Kidney (tissue), 14 donors: Measurements from ENCODE around the gene ANKUB1. TPM values are rescaled to one million over a fixed set of nuclear protein-coding genes. Genes with fewer than 3 reads are reported as not detected.

Source experiments
- DNase-seq, 5 donors: peaks; one replicate each; pipeline ENCODE4 v3.0.0-alpha.2; 2013 to 2020
- FAIRE-seq: peaks from 2 replicates; lab custom pipeline; 2012; peaks lifted over from hg19 to GRCh38; lab: Jason Lieb, UNC
- H3K27ac ChIP-seq, 2 donors: one replicate each; pipeline ENCODE4 v1.7.0; 2013; ENCODE audit warnings: low read depth in 2 of 2, low read length in 2 of 2, inconsistent platforms in 1 of 2
- H3K27me3 ChIP-seq: one replicate; pipeline ENCODE4 v1.7.1; 2013; ENCODE audit warnings: low read length, inconsistent platforms; ENCODE audit not compliant: control insufficient read depth, insufficient read depth
- H3K36me3 ChIP-seq, 3 donors: one replicate each; pipeline versions ENCODE4 v1.7.0 to v1.7.1; 2013; ENCODE audit warnings: low read length in 3 of 3, control low read depth in 1 of 3, inconsistent platforms in 1 of 3; ENCODE audit not compliant: insufficient read depth in 3 of 3, control insufficient read depth in 2 of 3
- H3K4me1 ChIP-seq, 3 donors: one replicate each; pipeline versions ENCODE4 v1.7.0 to v1.7.1; 2013; ENCODE audit warnings: low read length in 3 of 3, inconsistent platforms in 1 of 3, low read depth in 1 of 3; ENCODE audit not compliant: control insufficient read depth in 2 of 3, insufficient read depth in 2 of 3
- H3K4me3 ChIP-seq, 3 donors: one replicate each; pipeline versions ENCODE4 v1.7.0 to v1.8.1; 2013; ENCODE audit warnings: low read length in 3 of 3, control low read depth in 1 of 3, inconsistent platforms in 1 of 3
- H3K9ac ChIP-seq, 3 donors: one replicate each; pipeline versions ENCODE4 v1.7.0 to v1.7.1; 2013; ENCODE audit warnings: low read length in 3 of 3, control low read depth in 1 of 3, inconsistent platforms in 1 of 3
- H3K9me3 ChIP-seq, 3 donors: one replicate each; pipeline versions ENCODE4 v1.7.0 to v1.7.1; 2013; ENCODE audit warnings: low read length in 3 of 3, control low read depth in 1 of 3, inconsistent platforms in 1 of 3; ENCODE audit not compliant: control insufficient read depth in 2 of 3, insufficient read depth in 1 of 3
- CTCF ChIP-seq: IDR thresholded peaks from 3 replicates; pipeline ENCODE4 v1.5.1; 2012; ENCODE audit warnings: mild to moderate bottlenecking, moderate library complexity, borderline replicate concordance; ENCODE audit not compliant: insufficient read depth; ENCODE audit errors: extremely low read depth
- intact Hi-C: fragments of 100-400 bp; cut with DNase I; formaldehyde crosslinking; loops from one replicate; pipeline ENCODE4 v1.11.1; 2022
- polyA plus RNA-seq: library from polyadenylated mRNA; stranded (reverse); fragments of 350-450 nt; fragmentation: Illumina TruSeq; extraction: RNeasy Lipid Tissue Mini Kit (QIAGEN cat#74804); gene quantifications from one replicate; pipeline ENCODE4 v1.2.3, GENCODE V29; 2014; ENCODE audit warnings: low read depth, low replicate concordance; ENCODE audit not compliant: insufficient read depth
- total RNA-seq: library from RNA; stranded (reverse); fragmentation: NEBNext Ultra II Directional; extraction: Animal tissue kit (Norgen Biotek cat#: 25700); gene quantifications from one replicate; pipeline ENCODE4 v1.2.1, GENCODE V29; 2021
- donor health status: control.
- donor health status: control.
- donor health status: control.
- donor health status: control.
- donor health status: control.
- donor health status: DM: yes; HTN: yes; CAD: no.
- donor health status: Normal renal cell carcinoma (clear cell type).

Gene ANKUB1
- total and polyA plus RNA-seq, 2 donors from 2014 or later = not detected

- no peak overlapping the region for H3K27ac ChIP-seq
- peaks cover 0 to 18% (median 17%) of the 10 kb centered on the region in 3 donors for H3K36me3 ChIP-seq
- H3K4me3 ChIP-seq = no peak overlapping the region
- TF ChIP-seq CTCF = no peak
- no peaks in the 10 kb centered on the region for H3K9me3 ChIP-seq
- FAIRE-seq (no peak), DNase-seq (peak in 1 of 5 donors; percentile 37)
- H3K27me3 ChIP-seq = no peaks in the 10 kb centered on the region
- H3K4me1 ChIP-seq = no peaks in the 10 kb centered on the region
- intact Hi-C loops = no loop called here
- no peak overlapping the region for H3K9ac ChIP-seq
Measured at GRCh38 chr3:149744151-149744550, 48.2 kb downstream of the ANKUB1 start.

- DNase-seq (no peak), FAIRE-seq (no peak)
- H3K36me3 ChIP-seq = peaks cover 0 to 13% (median 8%) of the 10 kb centered on the region in 3 donors
- H3K27ac ChIP-seq = no peak overlapping the region
- intact Hi-C loops = no loop called here
- TF ChIP-seq CTCF = no peak
- no peak overlapping the region for H3K4me3 ChIP-seq
- H3K4me1 ChIP-seq = peaks cover 0 to 5% (median 0%) of the 10 kb centered on the region in 3 donors
- no peaks in the 10 kb centered on the region for H3K27me3 ChIP-seq
- H3K9me3 ChIP-seq = no peaks in the 10 kb centered on the region
- H3K9ac ChIP-seq = no peak overlapping the region
Measured at GRCh38 chr3:149739396-149739795, 53.0 kb downstream of the ANKUB1 start.

- Histone ChIP-seq H3K4me1 (peaks cover 0 to 5% (median 0%) of the 10 kb centered on the region in 3 donors), H3K36me3 (peaks cover 0 to 13% (median 8%) of the 10 kb centered on the region in 3 donors), H3K9me3 (no peaks in the 10 kb centered on the region), H3K27ac (no peak overlapping the region), H3K4me3 (no peak overlapping the region), H3K27me3 (no peaks in the 10 kb centered on the region), H3K9ac (no peak overlapping the region)
- no peak for FAIRE-seq
- DNase-seq = no peak
- TF ChIP-seq CTCF = no peak
- intact Hi-C loops = no loop called here
Measured at GRCh38 chr3:149738876-149739275, 53.5 kb downstream of the ANKUB1 start.

DNA sequence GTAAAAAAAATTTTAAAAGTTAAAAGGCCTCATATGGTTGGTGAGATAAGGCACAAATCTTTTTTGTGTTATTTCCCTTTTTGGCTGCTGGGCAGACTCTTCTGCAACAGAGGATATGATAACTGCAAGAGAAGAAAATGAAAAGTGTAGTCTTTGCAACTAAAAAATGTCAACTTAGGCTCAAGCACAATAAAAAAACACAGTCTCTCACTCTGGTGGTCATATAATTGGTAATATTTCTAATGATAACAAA lies 55.5 kb downstream of the ANKUB1 start:
- no peak for DNase-seq
- no peaks in the 10 kb centered on the region for H3K27me3 ChIP-seq
- FAIRE-seq = no peak
- TF ChIP-seq CTCF = no peak
- intact Hi-C loops = no loop called here
- H3K36me3 ChIP-seq = peaks cover 0 to 13% (median 8%) of the 10 kb centered on the region in 3 donors
- peaks cover 0 to 5% (median 0%) of the 10 kb centered on the region in 3 donors for H3K4me1 ChIP-seq
- no peaks in the 10 kb centered on the region for H3K9me3 ChIP-seq
- no peak overlapping the region for H3K4me3 ChIP-seq
- H3K9ac ChIP-seq = no peak overlapping the region
- H3K27ac ChIP-seq = no peak overlapping the region
